ENCODE results near the gene SAMD4A.

GRCh38 chr14:54667764-54668163 lies 100.8 kb downstream of the SAMD4A start:
- TF ChIP-seq, protein P1, sequence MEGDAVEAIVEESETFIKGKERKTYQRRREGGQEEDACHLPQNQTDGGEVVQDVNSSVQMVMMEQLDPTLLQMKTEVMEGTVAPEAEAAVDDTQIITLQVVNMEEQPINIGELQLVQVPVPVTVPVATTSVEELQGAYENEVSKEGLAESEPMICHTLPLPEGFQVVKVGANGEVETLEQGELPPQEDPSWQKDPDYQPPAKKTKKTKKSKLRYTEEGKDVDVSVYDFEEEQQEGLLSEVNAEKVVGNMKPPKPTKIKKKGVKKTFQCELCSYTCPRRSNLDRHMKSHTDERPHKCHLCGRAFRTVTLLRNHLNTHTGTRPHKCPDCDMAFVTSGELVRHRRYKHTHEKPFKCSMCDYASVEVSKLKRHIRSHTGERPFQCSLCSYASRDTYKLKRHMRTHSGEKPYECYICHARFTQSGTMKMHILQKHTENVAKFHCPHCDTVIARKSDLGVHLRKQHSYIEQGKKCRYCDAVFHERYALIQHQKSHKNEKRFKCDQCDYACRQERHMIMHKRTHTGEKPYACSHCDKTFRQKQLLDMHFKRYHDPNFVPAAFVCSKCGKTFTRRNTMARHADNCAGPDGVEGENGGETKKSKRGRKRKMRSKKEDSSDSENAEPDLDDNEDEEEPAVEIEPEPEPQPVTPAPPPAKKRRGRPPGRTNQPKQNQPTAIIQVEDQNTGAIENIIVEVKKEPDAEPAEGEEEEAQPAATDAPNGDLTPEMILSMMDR (IDR thresholded peaks at IDR 0.05) = no peak
- TF ChIP-seq POLR2A (IDR thresholded peaks at IDR 0.05) = no peak
